PC-3 (cell line): ENCODE results near the gene CALCOCO2. TPM values are rescaled to one million over a fixed set of nuclear protein-coding genes. Genes with fewer than 3 reads are reported as not detected.
"Not testable (repeated sequence)": the region's sequence is repeated elsewhere in the genome, so short reads cannot be mapped to it uniquely, and the experiment has no call there.

Experiments used
- ATAC-seq: fragments of 200-7000 bp; cut with Tn5 transposase; 2 replicates; pipeline ENCODE4 v1.9.1; 2020; ENCODE audit warnings: mild to moderate bottlenecking, moderate library complexity
- BruUV-seq: library from RNA; stranded (reverse); fragments of 400-500 nt; replicated peaks from 2 replicates; lab custom pipeline; 2021; lab: Mats Ljungman, UMichigan
- CTCF ChIA-PET: fragments of 300-600 bp; sonication (Branson Sonifier 250); formaldehyde crosslinking; loops from one replicate; lab custom pipeline; 2022; ENCODE audit warnings: antibody characterized with exemption; lab: Charles Lee
- POLR2A ChIA-PET: fragments of 300-600 bp; sonication (Branson Sonifier 250); formaldehyde crosslinking; loops from one replicate; lab custom pipeline; 2022; ENCODE audit warnings: antibody characterized with exemption; ENCODE audit not compliant: unreplicated experiment; lab: Charles Lee
- DNase-seq: peaks from one replicate; pipeline ENCODE4 v3.0.0-alpha.2; 2015
- H2AFZ ChIP-seq: fragments of 300-600 bp; sonication (generic); 2 replicates; pipeline ENCODE4 v1.6.0; 2016; ENCODE audit warnings: antibody characterized with exemption, low read length
- H3F3A ChIP-seq: fragments of 300-600 bp; sonication (generic); one replicate; pipeline ENCODE4 v1.6.0; 2017; ENCODE audit warnings: antibody characterized with exemption, low read length, control low read depth, mild to moderate bottlenecking; ENCODE audit not compliant: unreplicated experiment
- H3K27ac ChIP-seq: fragments of 300-600 bp; sonication (generic); 2 replicates; pipeline ENCODE4 v1.5.1; 2016; ENCODE audit warnings: mild to moderate bottlenecking, low read length
- H3K27me3 ChIP-seq: fragments of 300-600 bp; sonication (generic); 2 replicates; pipeline ENCODE4 v1.6.1; 2016; ENCODE audit warnings: low read length, mixed read lengths
- H3K36me3 ChIP-seq: fragments of 300-600 bp; sonication (generic); 2 replicates; pipeline ENCODE4 v1.6.1; 2016; ENCODE audit warnings: low read depth, mixed run types, low read length, mixed read lengths
- H3K4me1 ChIP-seq: fragments of 300-600 bp; sonication (generic); 2 replicates; pipeline ENCODE4 v1.5.1; 2016; ENCODE audit warnings: low read length; ENCODE audit not compliant: insufficient read depth
- H3K4me2 ChIP-seq: fragments of 300-600 bp; sonication (generic); 2 replicates; pipeline ENCODE4 v1.6.0; 2016; ENCODE audit warnings: low read length
- H3K4me3 ChIP-seq: fragments of 300-600 bp; sonication (generic); 2 replicates; pipeline ENCODE4 v1.5.1; 2016; ENCODE audit warnings: mild to moderate bottlenecking, low read length, mixed read lengths
- H3K79me2 ChIP-seq: fragments of 300-600 bp; sonication (generic); 2 replicates; pipeline ENCODE4 v1.6.1; 2017; ENCODE audit warnings: low read length, mixed read lengths
- H3K9ac ChIP-seq: fragments of 300-600 bp; sonication (generic); 2 replicates; pipeline ENCODE4 v1.6.0; 2016; ENCODE audit warnings: mild to moderate bottlenecking, low read length
- H3K9me2 ChIP-seq: fragments of 300-600 bp; sonication (generic); replicated peaks from 2 replicates; pipeline ENCODE4 v1.6.1; 2016; ENCODE audit warnings: mixed run types, low read length, mixed read lengths
- H3K9me3 ChIP-seq: fragments of 300-600 bp; sonication (generic); 2 replicates; pipeline ENCODE4 v1.6.1; 2016; ENCODE audit warnings: low read length, mixed read lengths
- H4K20me1 ChIP-seq: fragments of 300-600 bp; sonication (generic); 2 replicates; pipeline ENCODE4 v1.6.1; 2016; ENCODE audit warnings: low read length, mixed read lengths
- CTCF ChIP-seq: fragments of 300-600 bp; sonication (generic); conservative IDR thresholded peaks from 2 replicates; pipeline ENCODE4 v1.5.1; 2017; ENCODE audit warnings: antibody characterized with exemption, low read depth, mild to moderate bottlenecking, low read length
- EZH2 ChIP-seq: fragments of 300-600 bp; sonication (generic); IDR thresholded peaks from one replicate; pipeline ENCODE4 v1.6.1; 2017; ENCODE audit warnings: antibody characterized with exemption, mild to moderate bottlenecking, low read length; ENCODE audit not compliant: unreplicated experiment
- EZH2phosphoT487 ChIP-seq: fragments of 300-600 bp; sonication (generic); IDR thresholded peaks from 2 replicates; pipeline ENCODE4 v1.6.1; 2018; ENCODE audit warnings: mild to moderate bottlenecking, antibody characterized with exemption, low read length, borderline replicate concordance
- intact Hi-C: fragments of 100-400 bp; cut with micrococcal nuclease; formaldehyde crosslinking; loops from 2 replicates; pipeline ENCODE4 v1.9.0; 2023
- total RNA-seq: library from RNA; depleted of rRNA; stranded (reverse); fragments of >200 nt; gene quantifications from 2 replicates; pipeline ENCODE4 v1.2.3, GENCODE V29; 2014

CALCOCO2 gene
- total RNA-seq, 1 experiment from 2014 or later, result 47.2 TPM

GRCh38 chr17:48818361-48818841 is 12.4 kb upstream of the CALCOCO2 start:
- no TSS peak for BruUV-seq
- intact Hi-C loops, result no loop called here

GRCh38 chr17:48819466-48819865 is 11.4 kb upstream of the CALCOCO2 start:
- no peak for ATAC-seq
- H3K27ac ChIP-seq, result no peak overlapping the region

More at GRCh38 chr17:48818361-48818841, 12.4 kb upstream of the CALCOCO2 start:
- no peaks in the 10 kb centered on the region for H3K9me3 ChIP-seq
- peaks cover 12% of the 10 kb centered on the region for H3K4me1 ChIP-seq
- no peaks in the 10 kb centered on the region for H3F3A ChIP-seq
- no peak overlapping the region for H3K27ac ChIP-seq
- H3K36me3 ChIP-seq, result no peaks in the 10 kb centered on the region
- ATAC-seq, result no peak
- no peak for DNase-seq
- TF ChIP-seq EZH2 (no peak), CTCF (no peak), EZH2phosphoT487 (no peak)
- ChIA-PET CTCF (interaction anchor here (0.5 to 1.1 kb wide), 3 partner anchors 60 to 99 kb away, joined by 3 to 6 read pairs (median 4); no protein-coding TSS in a partner anchor), POLR2A (interaction anchor here (0.5 to 0.7 kb wide), 2 partner anchors 27 to 90 kb away, joined by 3 to 4 read pairs; partner anchors contain the start of gene HOXB13)
- H3K27me3 ChIP-seq, result no peaks in the 10 kb centered on the region
- no peaks in the 10 kb centered on the region for H3K9me2 ChIP-seq
- no peaks in the 10 kb centered on the region for H4K20me1 ChIP-seq
- H3K4me3 ChIP-seq, result no peak overlapping the region
- no peak overlapping the region for H3K9ac ChIP-seq
- no peak overlapping the region; the same call in 1 of the 2 replicates for H2AFZ ChIP-seq
- no peaks in the 10 kb centered on the region for H3K79me2 ChIP-seq
- H3K4me2 ChIP-seq, result no peak overlapping the region

GRCh38 chr17:48820936-48821335 is 9.9 kb upstream of the CALCOCO2 start:
- H3K27me3 ChIP-seq, H3K27ac ChIP-seq, DNase-seq, H3K9me2 ChIP-seq, H2AFZ ChIP-seq, H3F3A ChIP-seq, H3K4me2 ChIP-seq, intact Hi-C loops, H3K79me2 ChIP-seq, H3K9me3 ChIP-seq, ATAC-seq, H4K20me1 ChIP-seq, H3K4me3 ChIP-seq, H3K36me3 ChIP-seq, BruUV-seq, H3K9ac ChIP-seq: not testable (repeated sequence)
- ChIA-PET CTCF (interaction anchor here (1.1 kb wide), 1 partner anchor 58 kb away, joined by 5 read pairs; no protein-coding TSS in a partner anchor), POLR2A (interaction anchor here (0.6 kb wide), 2 partner anchors 97 to 136 kb away, joined by 3 read pairs; no protein-coding TSS in a partner anchor)
- H3K4me1 ChIP-seq, result peaks cover 19% of the 10 kb centered on the region

More at GRCh38 chr17:48819466-48819865, 11.4 kb upstream of the CALCOCO2 start:
- no peak for TF ChIP-seq EZH2phosphoT487
- TF ChIP-seq EZH2, result no peak
- no peak for TF ChIP-seq CTCF
- H3K27me3 ChIP-seq, result no peaks in the 10 kb centered on the region
- intact Hi-C loops, result no loop called here
- H3F3A ChIP-seq, result no peaks in the 10 kb centered on the region
- ChIA-PET POLR2A (no interaction called here), CTCF (interaction anchor here (0.6 to 0.7 kb wide), 3 partner anchors 23 to 127 kb away, joined by 3 to 6 read pairs (median 3); no protein-coding TSS in a partner anchor)
- no peak overlapping the region for H3K4me2 ChIP-seq
- no peaks in the 10 kb centered on the region for H3K79me2 ChIP-seq
- H4K20me1 ChIP-seq, result no peaks in the 10 kb centered on the region
- H3K9me2 ChIP-seq, result no peaks in the 10 kb centered on the region
- no peak overlapping the region for H2AFZ ChIP-seq
- no peak overlapping the region for H3K9ac ChIP-seq
- no peaks in the 10 kb centered on the region for H3K36me3 ChIP-seq
- no peak for DNase-seq
- H3K9me3 ChIP-seq, result no peaks in the 10 kb centered on the region
- H3K4me1 ChIP-seq, result peaks cover 12% of the 10 kb centered on the region
- no peak overlapping the region for H3K4me3 ChIP-seq
- BruUV-seq, result no TSS peak
